GM18873 (cell line): ENCODE results near the gene PGLYRP1.

ENCODE experiments used
- ATAC-seq: cut with Tn5 transposase; IDR thresholded peaks from one replicate; pipeline ENCODE4 v1.9.1; 2021; ENCODE audit warnings: mild to moderate bottlenecking, moderate library complexity, moderate number of reproducible peaks; ENCODE audit not compliant: unreplicated experiment, low FRiP score

The PGLYRP1 gene

GRCh38 chr19:45972081-45972946 is 50.5 kb downstream of the PGLYRP1 start:
- no peak for ATAC-seq

- no peak for ATAC-seq
Measured at GRCh38 chr19:45971260-45971902, 51.5 kb downstream of the PGLYRP1 start.

- ATAC-seq: no peak
Measured at GRCh38 chr19:45969676-45970075, 53.2 kb downstream of the PGLYRP1 start.
